Kasumi-1 (cell line): ENCODE results near the gene GLDN.
"Not testable (repeated sequence)": the region's sequence is repeated elsewhere in the genome, so short reads cannot be mapped to it uniquely, and the experiment has no call there.

Source experiments
- DNase-seq, 2 experiments: peaks; one replicate each; lab custom pipeline; 2025; lab: John Stamatoyannopoulos, UW

The GLDN gene

DNA sequence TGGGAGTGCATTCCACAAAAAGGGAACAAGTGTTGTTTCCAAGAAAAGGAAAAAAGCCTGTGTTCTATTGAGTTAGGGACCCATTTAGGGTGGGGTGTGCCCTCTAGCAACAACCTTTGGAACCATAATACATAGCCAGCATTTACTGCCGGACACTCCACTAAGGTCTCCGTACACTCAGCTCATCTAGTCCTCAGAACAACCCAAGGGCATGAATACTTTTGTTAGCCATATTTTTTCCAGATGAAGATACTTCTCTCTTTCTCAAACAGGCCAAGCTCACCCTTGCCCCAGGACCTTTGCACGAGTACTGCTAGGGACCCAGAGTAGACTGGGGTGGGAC, 46.2 kb downstream of the GLDN start:
- DNase-seq, result no peak

DNA sequence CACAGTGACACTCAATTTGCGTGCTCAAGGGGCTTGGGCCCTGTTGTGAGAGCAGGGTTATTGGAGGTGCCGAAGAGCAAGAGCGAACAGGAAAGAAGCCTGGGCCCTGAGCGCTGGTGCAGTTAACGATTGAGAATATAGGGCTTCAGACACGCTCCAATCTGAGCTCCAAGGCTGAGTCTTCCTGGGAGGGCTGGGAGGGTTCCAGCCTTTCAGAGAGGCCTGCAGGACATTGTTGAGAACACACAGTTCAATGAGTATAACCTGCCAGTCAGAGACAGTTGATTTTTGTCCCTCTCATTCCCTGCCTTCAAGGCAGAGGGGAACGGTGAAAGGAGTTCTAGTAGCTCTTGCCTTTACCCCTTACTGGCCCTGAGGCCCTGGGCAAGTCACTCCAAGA, 47.3 kb downstream of the GLDN start:
- no peak for DNase-seq

DNA sequence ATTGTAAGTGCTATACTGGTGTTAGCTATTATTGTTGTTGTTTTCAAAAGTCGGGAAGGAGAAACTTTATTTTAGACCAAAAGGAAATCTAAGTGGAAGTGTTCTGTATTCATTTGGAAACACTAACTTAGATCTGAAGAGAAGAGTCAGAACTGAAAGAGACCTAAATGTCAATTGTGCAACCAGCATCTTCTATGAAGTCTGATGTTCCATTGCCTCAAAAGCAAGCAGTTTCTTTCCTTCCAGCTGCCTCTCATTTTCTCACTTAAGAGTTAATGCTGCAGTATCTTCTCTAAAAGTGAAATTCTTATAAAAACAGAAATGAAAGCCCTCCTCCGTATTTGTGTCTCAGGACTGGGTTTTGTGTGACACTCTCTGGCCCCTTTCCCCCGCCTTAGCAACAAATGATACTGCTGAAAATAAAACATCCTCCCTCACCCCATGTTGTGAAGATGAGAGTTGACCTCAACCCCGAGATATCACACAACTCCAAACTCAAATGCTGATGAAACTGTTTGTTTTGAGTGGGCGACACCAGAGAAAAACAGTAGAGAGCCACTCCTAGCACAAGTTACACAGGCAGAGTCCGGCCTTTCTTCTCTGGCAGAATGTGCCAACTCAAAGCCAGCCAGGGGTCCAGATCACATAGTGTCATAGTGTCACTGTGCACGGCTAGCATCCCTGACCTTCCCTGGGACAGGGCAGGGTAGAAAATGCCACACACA, 48.9 kb downstream of the GLDN start:
- DNase-seq, result no peak

DNA sequence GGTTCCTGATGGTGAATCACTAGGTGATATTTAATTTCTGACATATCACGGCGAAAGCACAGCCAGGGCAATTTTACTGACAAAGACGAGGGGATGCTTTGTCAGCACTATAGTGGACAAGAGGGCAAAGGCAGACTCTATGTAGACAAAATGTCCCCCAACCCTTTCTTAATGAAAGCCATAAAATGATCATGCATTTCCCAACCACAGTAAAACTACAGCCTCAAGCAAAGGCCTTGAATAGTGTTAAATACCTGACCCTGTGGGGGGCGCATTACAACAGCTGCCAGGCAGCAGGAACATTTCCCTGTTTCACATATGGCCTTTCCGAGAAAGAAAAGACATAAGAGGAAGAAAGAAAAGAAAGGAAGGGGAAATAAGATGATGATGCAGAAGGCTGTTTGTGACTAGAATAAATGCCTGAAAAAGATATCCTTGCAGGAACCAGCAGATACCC, 49.5 kb downstream of the GLDN start:
- DNase-seq, result no peak

GRCh38 chr15:51396921-51397320, 55.5 kb downstream of the GLDN start:
- DNase-seq, result no peak

DNA sequence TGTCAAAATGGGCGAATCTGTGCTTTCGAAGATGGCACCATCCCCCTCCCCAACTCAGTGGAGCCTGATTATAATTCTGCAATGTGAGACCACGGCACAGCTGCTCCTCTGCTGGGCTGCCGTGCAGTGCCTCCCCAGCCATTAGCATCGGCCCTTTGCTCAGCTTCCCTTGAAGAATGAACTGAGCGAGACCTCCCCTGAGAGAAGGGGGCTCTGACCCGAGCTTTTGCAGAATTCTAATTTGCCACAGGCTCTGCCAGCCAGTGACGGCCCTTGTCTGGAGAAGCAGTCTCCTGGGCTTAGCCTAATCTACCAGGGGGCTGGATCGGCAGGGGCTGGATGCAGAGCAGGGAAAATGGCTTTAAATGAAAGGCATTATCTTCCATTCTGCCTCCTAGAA, 57.2 kb downstream of the GLDN start:
- no peak for DNase-seq

DNA sequence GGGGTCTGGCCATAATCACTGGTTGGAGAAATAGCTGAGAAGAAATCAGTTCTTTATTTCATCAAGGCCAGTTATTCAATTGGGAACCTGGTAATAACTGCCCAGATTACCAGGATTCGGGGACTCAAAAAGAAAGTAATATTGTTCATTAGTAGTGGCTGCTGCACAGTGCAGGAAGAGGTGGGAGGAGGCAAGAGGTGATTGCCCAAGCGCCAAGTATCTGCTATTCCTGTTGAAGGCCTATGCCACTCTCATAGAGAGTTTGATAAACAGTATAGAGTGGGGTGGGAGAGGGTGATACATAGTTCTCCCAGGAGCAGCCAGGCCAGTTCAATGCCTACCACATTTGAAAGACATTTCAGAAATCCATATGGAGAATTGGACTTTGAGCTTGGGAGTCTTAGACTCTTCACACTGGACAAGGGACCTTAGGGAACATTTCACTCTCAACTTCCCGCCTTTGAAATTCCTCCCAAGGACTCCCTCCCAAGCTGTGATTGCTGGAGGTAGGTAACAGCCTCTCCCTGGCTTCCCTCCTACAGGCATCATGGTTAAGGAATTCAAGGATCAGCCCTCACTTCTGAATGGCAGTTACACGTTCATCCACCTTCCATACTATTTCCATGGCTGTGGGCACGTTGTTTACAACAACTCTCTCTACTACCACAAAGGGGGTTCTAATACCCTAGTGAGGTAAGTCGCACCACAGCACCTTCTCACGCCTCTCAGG, 59.8 kb downstream of the GLDN start:
- DNase-seq, result no peak

- peak; percentile 45 to 57 for DNase-seq
Measured at GRCh38 chr15:51401872-51402517, 60.5 kb downstream of the GLDN start.

- DNase-seq, result peak; percentile 29 to 59
Measured at GRCh38 chr15:51403072-51403878, 61.8 kb downstream of the GLDN start.

- no peak for DNase-seq
Measured at GRCh38 chr15:51403946-51404695, 62.7 kb downstream of the GLDN start.

DNA sequence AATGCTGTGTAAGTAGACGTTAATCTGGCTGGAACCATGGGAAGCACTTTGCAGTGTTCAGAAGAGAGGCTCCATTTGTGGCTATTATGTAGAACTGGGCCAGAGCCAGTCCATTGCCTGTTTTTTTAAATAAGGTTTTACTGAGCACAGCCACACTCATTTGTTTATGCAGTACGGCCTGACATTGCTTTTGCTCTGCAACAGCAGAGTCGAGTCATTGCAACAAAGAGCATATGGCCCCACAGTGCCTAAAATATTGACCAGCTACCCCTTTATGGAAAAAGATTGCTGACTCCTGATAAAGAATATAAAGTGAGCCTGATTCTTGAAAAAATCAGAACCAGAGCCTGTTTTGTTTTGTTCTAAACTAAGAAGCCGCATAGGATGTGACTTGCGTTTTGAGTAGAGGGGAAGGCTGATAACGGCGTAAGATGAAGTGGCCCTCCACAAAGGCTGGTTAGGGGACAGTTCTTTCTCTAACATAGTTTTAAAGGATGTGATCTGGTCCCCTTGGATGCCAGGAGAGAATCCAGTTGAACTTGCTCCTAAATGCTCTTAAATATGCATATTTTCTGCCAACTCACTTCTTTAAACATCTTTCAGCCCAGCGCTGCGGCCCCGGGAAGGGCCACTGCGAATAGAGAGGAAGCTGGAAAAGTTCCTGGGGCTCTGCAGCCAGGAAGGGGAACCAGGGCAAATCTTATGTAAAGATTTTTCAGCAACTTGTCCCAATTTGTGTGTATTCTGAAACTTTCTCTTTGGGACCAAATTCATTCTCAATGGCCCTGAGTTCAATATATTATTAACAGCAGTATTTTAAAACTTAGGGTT, 64.5 kb downstream of the GLDN start:
- DNase-seq, result no peak

- DNase-seq, result no peak
Measured at GRCh38 chr15:51414256-51414860, 72.9 kb downstream of the GLDN start.

- DNase-seq, result no peak
Measured at GRCh38 chr15:51416129-51416528, 74.7 kb downstream of the GLDN start.

DNA sequence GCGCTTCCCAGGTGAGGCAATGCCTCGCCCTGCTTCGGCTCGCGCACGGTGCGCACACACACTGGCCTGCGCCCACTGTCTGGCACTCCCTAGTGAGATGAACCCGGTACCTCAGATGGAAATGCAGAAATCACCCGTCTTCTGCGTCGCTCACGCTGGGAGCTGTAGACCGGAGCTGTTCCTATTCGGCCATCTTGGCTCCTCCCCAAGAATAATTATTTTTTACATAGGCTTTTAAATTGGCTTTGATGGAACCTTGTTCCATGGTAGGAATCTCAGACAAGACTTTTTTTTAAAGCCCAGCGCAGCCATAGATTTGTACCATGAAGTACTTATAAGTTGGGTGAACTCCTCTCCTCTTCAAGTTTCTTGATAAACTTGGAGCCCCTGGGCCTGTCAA, 81.6 kb downstream of the GLDN start:
- DNase-seq, result not testable (repeated sequence)

GRCh38 chr15:51424780-51425179, 83.3 kb downstream of the GLDN start:
- DNase-seq, result no peak

DNA sequence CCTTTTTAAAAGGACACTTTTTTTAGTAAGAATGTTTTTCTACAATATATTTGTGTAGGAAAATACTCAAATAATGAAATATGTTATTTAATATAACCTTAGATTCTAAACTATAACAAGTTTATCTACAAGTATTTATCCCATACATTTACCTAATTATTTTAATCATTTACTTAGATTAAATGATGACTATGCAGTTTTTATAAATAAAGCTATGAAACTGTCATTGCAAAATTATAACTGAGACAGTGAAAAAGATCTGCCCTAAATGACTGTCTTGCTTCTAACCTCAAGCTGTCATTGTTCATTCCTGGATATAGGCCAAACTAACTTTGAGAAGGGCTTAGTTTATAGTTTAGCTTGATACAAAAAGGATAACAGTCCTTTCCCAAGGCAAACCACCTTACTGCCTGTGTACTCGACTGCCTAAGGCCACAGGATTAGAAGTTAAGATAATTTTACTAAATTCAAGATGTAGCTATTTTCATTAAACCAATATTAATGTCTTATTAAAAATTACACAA, 84.1 kb downstream of the GLDN start:
- no peak for DNase-seq

- no peak for DNase-seq
Measured at GRCh38 chr15:51438526-51438925, 97.1 kb downstream of the GLDN start.

DNA sequence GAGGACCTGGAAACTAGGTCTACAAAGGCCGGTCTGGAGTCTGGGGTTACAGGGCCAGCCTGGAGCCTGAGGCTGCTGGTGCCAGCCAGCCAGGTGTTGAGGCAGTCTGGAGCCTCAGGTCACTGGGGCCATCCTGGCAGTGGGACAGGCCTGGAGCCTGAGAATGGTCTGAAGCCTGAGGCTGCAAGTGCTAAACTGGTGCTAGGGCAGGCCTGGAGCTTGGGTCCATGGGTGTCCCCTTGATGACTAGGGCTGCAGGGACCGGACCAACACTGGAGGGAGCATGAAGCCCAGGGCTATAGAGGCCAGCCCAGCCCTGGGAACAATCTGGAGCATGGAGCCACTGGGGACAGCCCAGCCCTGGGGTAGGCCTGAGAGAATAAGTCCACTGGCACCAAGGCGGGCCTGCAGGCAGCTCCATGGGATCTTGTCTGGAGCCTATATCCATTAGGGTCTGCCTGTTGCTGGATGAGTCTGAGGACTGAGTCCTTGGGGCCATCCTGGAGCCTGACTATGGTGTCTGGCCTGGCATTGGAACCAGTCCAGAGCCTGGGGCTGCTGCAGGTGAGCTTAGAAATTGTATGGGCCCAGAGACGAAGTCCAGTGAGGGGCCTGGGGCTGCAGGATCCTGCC, 101.9 kb downstream of the GLDN start:
- no peak for DNase-seq

GRCh38 chr15:51444112-51444511, 102.7 kb downstream of the GLDN start:
- DNase-seq, result no peak

- DNase-seq, result no peak
Measured at GRCh38 chr15:51444807-51445206, 103.4 kb downstream of the GLDN start.
